WTC11 (cell line): Measurements from ENCODE around the gene PTPA.

Experiments
- ETV6 ChIP-seq: sonication (generic); formaldehyde crosslinking; IDR thresholded peaks from 2 replicates; pipeline ENCODE4 v1.8.1; 2022; ENCODE audit warnings: mild to moderate bottlenecking, missing genetic modification reagents
- JUN ChIP-seq: sonication (generic); formaldehyde crosslinking; IDR thresholded peaks from 2 replicates; pipeline ENCODE4 v1.8.0; 2023; ENCODE audit warnings: mild to moderate bottlenecking, missing genetic modification reagents
- SP1 ChIP-seq: sonication (generic); formaldehyde crosslinking; conservative IDR thresholded peaks from 2 replicates; pipeline ENCODE4 v1.8.1; 2022; ENCODE audit warnings: missing genetic modification reagents
- TCF7 ChIP-seq: sonication (generic); formaldehyde crosslinking; IDR thresholded peaks from 2 replicates; pipeline ENCODE4 v1.8.0; 2022; ENCODE audit warnings: mild to moderate bottlenecking, low read depth, missing genetic modification reagents, moderate library complexity
- ZBTB21 ChIP-seq: sonication (generic); formaldehyde crosslinking; IDR thresholded peaks from 2 replicates; pipeline ENCODE4 v1.8.1; 2023; ENCODE audit warnings: mild to moderate bottlenecking, missing genetic modification reagents, borderline replicate concordance
- ZNF121 ChIP-seq: sonication (generic); formaldehyde crosslinking; IDR thresholded peaks from 2 replicates; pipeline ENCODE4 v1.8.0; 2023; ENCODE audit warnings: missing genetic modification reagents
- ZNF138 ChIP-seq: sonication (generic); formaldehyde crosslinking; conservative IDR thresholded peaks from 2 replicates; pipeline ENCODE4 v1.8.1; 2022; ENCODE audit warnings: mild to moderate bottlenecking, moderate library complexity, missing genetic modification reagents
- TF ChIP-seq, protein P1 (sequence below): fragments of 200-600 bp; IDR thresholded peaks from 2 replicates; pipeline ENCODE4 v1.8.0; 2022; ENCODE audit warnings: antibody characterized with exemption
- TF ChIP-seq, protein P2 (sequence below): sonication (generic); formaldehyde crosslinking; IDR thresholded peaks from 2 replicates; pipeline ENCODE4 v1.8.0; 2022; ENCODE audit warnings: mild to moderate bottlenecking, missing genetic modification reagents
- TF ChIP-seq, protein P3 (sequence below): sonication (generic); formaldehyde crosslinking; IDR thresholded peaks from 2 replicates; pipeline ENCODE4 v1.8.1; 2023; ENCODE audit warnings: mild to moderate bottlenecking, missing genetic modification reagents, moderate library complexity

DNA sequence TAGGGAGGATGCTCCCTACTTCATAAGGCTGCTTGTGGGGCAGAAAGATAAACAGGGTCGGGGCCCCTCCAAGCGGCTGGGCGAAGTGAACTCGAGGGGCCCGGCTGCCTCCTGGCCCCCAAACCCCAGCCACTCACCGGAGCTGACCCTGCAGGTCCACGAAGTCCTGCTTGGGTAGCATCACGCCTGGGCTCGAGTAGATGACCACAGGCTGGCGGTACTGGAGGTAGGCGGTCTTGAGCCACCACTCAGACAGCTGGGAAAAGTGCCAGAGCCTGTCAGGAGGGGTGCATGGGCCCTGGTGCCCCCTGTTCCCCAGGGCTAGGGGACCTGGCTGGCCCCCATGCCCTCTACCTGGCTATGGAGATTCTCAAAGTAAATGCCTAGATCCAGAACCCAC, 7.2 kb upstream of the PTPA start:
- TF ChIP-seq, protein P1, sequence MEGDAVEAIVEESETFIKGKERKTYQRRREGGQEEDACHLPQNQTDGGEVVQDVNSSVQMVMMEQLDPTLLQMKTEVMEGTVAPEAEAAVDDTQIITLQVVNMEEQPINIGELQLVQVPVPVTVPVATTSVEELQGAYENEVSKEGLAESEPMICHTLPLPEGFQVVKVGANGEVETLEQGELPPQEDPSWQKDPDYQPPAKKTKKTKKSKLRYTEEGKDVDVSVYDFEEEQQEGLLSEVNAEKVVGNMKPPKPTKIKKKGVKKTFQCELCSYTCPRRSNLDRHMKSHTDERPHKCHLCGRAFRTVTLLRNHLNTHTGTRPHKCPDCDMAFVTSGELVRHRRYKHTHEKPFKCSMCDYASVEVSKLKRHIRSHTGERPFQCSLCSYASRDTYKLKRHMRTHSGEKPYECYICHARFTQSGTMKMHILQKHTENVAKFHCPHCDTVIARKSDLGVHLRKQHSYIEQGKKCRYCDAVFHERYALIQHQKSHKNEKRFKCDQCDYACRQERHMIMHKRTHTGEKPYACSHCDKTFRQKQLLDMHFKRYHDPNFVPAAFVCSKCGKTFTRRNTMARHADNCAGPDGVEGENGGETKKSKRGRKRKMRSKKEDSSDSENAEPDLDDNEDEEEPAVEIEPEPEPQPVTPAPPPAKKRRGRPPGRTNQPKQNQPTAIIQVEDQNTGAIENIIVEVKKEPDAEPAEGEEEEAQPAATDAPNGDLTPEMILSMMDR, result no peak
- TF ChIP-seq ZNF121 (CRISPR knock-in tag), result no peak
- TF ChIP-seq, protein P2, sequence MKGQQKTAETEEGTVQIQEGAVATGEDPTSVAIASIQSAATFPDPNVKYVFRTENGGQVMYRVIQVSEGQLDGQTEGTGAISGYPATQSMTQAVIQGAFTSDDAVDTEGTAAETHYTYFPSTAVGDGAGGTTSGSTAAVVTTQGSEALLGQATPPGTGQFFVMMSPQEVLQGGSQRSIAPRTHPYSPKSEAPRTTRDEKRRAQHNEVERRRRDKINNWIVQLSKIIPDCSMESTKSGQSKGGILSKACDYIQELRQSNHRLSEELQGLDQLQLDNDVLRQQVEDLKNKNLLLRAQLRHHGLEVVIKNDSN, result no peak
- TF ChIP-seq ETV6 (CRISPR knock-in tag), result no peak
- no peak for TF ChIP-seq SP1 (CRISPR knock-in tag)
- TF ChIP-seq ZNF138 (CRISPR knock-in tag), result no peak
- TF ChIP-seq JUN, result no peak
- TF ChIP-seq, protein P3, sequence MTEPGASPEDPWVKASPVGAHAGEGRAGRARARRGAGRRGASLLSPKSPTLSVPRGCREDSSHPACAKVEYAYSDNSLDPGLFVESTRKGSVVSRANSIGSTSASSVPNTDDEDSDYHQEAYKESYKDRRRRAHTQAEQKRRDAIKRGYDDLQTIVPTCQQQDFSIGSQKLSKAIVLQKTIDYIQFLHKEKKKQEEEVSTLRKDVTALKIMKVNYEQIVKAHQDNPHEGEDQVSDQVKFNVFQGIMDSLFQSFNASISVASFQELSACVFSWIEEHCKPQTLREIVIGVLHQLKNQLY (CRISPR knock-in tag), result no peak
- no peak for TF ChIP-seq ZBTB21
- no peak for TF ChIP-seq TCF7 (CRISPR knock-in tag)
